K562 (cell line): Measurements from ENCODE around the gene RNF41.

Experiments used
- ATF3 ChIP-seq, 2 experiments: fragments of 450-650 bp in 1 of 2; sonication (generic) in 1 of 2; formaldehyde crosslinking in 1 of 2; IDR thresholded peaks in 1 of 2; conservative IDR thresholded peaks in 1 of 2; 2 replicates each; pipeline versions ENCODE4 v1.6.1 to v1.8.1; 2016 to 2023; ENCODE audit warnings: mild to moderate bottlenecking in 2 of 2, moderate library complexity in 2 of 2, inconsistent platforms in 1 of 2, missing genetic modification reagents in 1 of 2
- EZH2 ChIP-seq: IDR thresholded peaks from 2 replicates; pipeline ENCODE4 v1.6.1; 2012; ENCODE audit warnings: low read depth, mild to moderate bottlenecking, inconsistent platforms, low read length, borderline replicate concordance
- SP1 ChIP-seq: sonication (generic); formaldehyde crosslinking; IDR thresholded peaks from 2 replicates; pipeline ENCODE4 v1.8.1; 2022; ENCODE audit warnings: mild to moderate bottlenecking, missing genetic modification reagents
- TEAD4 ChIP-seq, 2 experiments: sonication (generic) in 1 of 2; formaldehyde crosslinking in 1 of 2; IDR thresholded peaks; 2 replicates each; pipeline versions ENCODE4 v1.6.1 to v1.8.0; 2012 to 2022; ENCODE audit warnings: borderline replicate concordance in 1 of 2, inconsistent platforms in 1 of 2, low read length in 1 of 2, mild to moderate bottlenecking in 1 of 2, missing genetic modification reagents in 1 of 2
- ZNF407 ChIP-seq: fragments of 450-650 bp; IDR thresholded peaks from 2 replicates; pipeline ENCODE4 v1.6.1; 2016; ENCODE audit warnings: low read depth

- TF ChIP-seq SP1 (no peak), ZNF407 (no peak), ATF3 (IDR thresholded peaks at IDR 0.05) (no peak), ATF3 (CRISPR knock-in tag; conservative IDR thresholded peaks at IDR 0.05) (no peak), EZH2 (no peak), TEAD4 (IDR thresholded peaks at IDR 0.05; ENCODE audit: low read length) (no peak), TEAD4 (CRISPR knock-in tag; IDR thresholded peaks at IDR 0.05; ENCODE audit: borderline replicate concordance) (no peak)
These were observed 38.7 kb upstream of the RNF41 start for GRCh38 chr12:56260380-56260779.
